Measurements from ENCODE around the gene COLEC11. TPM values are rescaled to one million over a fixed set of nuclear protein-coding genes. Genes with fewer than 3 reads are reported as not detected.

Gene COLEC11
- total and polyA plus RNA-seq, 10 of the 15 experiments (the other 5 are each of a cell fraction or from before 2014, with no cell fraction given): 0.08 to 0.74 (median 0.14) TPM; not detected in 4

DNA sequence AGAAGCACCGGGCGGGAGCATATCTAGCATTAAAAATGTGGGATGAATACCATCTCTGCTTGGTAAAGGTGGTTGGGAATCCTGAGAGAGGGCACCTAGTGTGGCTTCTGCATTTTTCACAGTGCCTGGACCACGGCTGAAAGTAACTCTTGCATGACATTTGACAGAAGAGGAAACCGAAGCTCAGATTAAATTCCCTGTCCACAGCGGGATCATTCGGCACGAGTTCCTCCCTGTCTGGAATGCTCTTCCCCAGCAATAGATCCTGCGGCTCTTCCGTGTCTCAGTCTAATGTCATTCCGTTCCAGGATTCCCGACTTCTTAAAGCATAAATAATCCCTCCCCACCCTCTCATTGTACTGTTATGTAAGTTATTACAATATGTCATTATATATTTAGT is 20.8 kb upstream of the COLEC11 start:
- Histone ChIP-seq H4K20me1 (ENCODE audit: control insufficient read depth, insufficient read depth) (peaks cover 5% of the 10 kb centered on the region; the same call in 1 of the 2 replicates), H3K4me1 (ENCODE audit: control insufficient read depth, insufficient read depth, low read length) (peaks cover 6% of the 10 kb centered on the region), H3K4me2 (ENCODE audit: control insufficient read depth, insufficient read depth) (peak overlapping the region; percentile 60; the same call in 1 of the 2 replicates), H3K9me3 (replicated peaks; ENCODE audit: control insufficient read depth, insufficient read depth, low read length) (no peaks in the 10 kb centered on the region; the same call in 2 of the 3 replicates), H3K9ac (ENCODE audit: control insufficient read depth, insufficient read depth, low read length) (no peak overlapping the region), H2AFZ (ENCODE audit: control insufficient read depth, low read depth, low read length) (peak overlapping the region; percentile 53; the same call in 1 of the 2 replicates), H3K79me2 (ENCODE audit: control insufficient read depth, insufficient read depth, low read length) (peaks cover 40% of the 10 kb centered on the region), H3K27ac (ENCODE audit: control insufficient read depth, insufficient read depth) (no peak overlapping the region), H3K36me3 (ENCODE audit: control insufficient read depth in 2 of 2, insufficient read depth in 2 of 2, low read length in 1 of 2) (peaks cover 1 to 24% of the 10 kb centered on the region in 2 experiments; a peak in 3 of 4 replicates), H3K27me3 (replicated peaks in 1 of 2; ENCODE audit: control insufficient read depth in 2 of 2, insufficient read depth in 2 of 2, low read length in 1 of 2) (no peaks in the 10 kb centered on the region), H3K4me3 (peak overlapping the region; percentile 92; the same call in 1 of the 2 replicates)
- POLR2A ChIA-PET: interaction anchor here (0.5 to 3.3 kb wide), 5 partner anchors 9 to 25 kb away, joined by 3 to 24 read pairs (median 6); partner anchors contain the start of gene RNASEH1
- RAD21 ChIA-PET (ENCODE audit: unreplicated experiment): interaction anchor here (1.0 to 2.5 kb wide), 5 partner anchors 9 to 112 kb away, joined by 3 to 7 read pairs (median 3); partner anchors contain the start of gene RNASEH1
- 97% methylated on average over 11 of the region's 11 CpGs for WGBS (ENCODE audit: insufficient coverage, insufficient replicate concordance, low lambda C conversion rate, missing lambda C conversion rate)
- no peak for DNase-seq (ENCODE audit: low read depth, low spot score)
- TF ChIP-seq KDM1A (IDR thresholded peaks at IDR 0.05; ENCODE audit: borderline replicate concordance): no peak
- TF ChIP-seq, protein P1, sequence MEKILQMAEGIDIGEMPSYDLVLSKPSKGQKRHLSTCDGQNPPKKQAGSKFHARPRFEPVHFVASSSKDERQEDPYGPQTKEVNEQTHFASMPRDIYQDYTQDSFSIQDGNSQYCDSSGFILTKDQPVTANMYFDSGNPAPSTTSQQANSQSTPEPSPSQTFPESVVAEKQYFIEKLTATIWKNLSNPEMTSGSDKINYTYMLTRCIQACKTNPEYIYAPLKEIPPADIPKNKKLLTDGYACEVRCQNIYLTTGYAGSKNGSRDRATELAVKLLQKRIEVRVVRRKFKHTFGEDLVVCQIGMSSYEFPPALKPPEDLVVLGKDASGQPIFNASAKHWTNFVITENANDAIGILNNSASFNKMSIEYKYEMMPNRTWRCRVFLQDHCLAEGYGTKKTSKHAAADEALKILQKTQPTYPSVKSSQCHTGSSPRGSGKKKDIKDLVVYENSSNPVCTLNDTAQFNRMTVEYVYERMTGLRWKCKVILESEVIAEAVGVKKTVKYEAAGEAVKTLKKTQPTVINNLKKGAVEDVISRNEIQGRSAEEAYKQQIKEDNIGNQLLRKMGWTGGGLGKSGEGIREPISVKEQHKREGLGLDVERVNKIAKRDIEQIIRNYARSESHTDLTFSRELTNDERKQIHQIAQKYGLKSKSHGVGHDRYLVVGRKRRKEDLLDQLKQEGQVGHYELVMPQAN (conservative IDR thresholded peaks at IDR 0.05): no peak
- no peak for TF ChIP-seq TCF12 (IDR thresholded peaks at IDR 0.05; ENCODE audit: low read depth, low read length)
- TF ChIP-seq BRCA1 (IDR thresholded peaks at IDR 0.05; ENCODE audit: low read depth, low read length): no peak
- no peak for TF ChIP-seq HDGF (IDR thresholded peaks at IDR 0.05)
- no peak for TF ChIP-seq FOXM1 (IDR thresholded peaks at IDR 0.05; ENCODE audit: low read depth, low read length)
- BruUV-seq (replicated peaks): no TSS peak
- in situ Hi-C loops (cut with MboI) (no loop called here), intact Hi-C loops (cut with micrococcal nuclease; ENCODE audit: unreplicated experiment) (no loop called here)
- CTCF ChIA-PET: interaction anchor here (1.2 to 2.3 kb wide), 3 partner anchors 10 to 150 kb away, joined by 3 to 14 read pairs (median 9); no protein-coding TSS in a partner anchor
- SMC1A ChIA-PET (ENCODE audit: uncharacterized antibody, unreplicated experiment): interaction anchor here (1.1 to 4.6 kb wide), 5 partner anchors 9 to 36 kb away, joined by 3 to 35 read pairs (median 5); partner anchors contain the start of gene RNASEH1
- no peak for ATAC-seq
- no peak for FAIRE-seq

Measured in GM12878 (cell line).